Breast epithelium (tissue), 3 donors: ENCODE measurements around the gene PLEKHA6.

Experiments used
- POLR2A ChIP-seq: fragments of 450-650 bp; IDR thresholded peaks from one replicate; pipeline ENCODE4 v1.6.1; 2016; ENCODE audit warnings: antibody characterized with exemption, mild to moderate bottlenecking, moderate library complexity
- POLR2AphosphoS5 ChIP-seq, 3 donors: sonication (generic); formaldehyde crosslinking; IDR thresholded peaks; one replicate each; pipeline ENCODE4 v1.6.1; 2017; ENCODE audit warnings: antibody characterized with exemption in 3 of 3
- TF ChIP-seq, protein P1 (sequence below), 3 donors: fragments of 450-650 bp; IDR thresholded peaks; one replicate each; pipeline ENCODE4 v1.5.1; 2016 to 2017; ENCODE audit warnings: antibody characterized with exemption in 3 of 3, mild to moderate bottlenecking in 3 of 3, moderate library complexity in 3 of 3

- TF ChIP-seq, protein P1, sequence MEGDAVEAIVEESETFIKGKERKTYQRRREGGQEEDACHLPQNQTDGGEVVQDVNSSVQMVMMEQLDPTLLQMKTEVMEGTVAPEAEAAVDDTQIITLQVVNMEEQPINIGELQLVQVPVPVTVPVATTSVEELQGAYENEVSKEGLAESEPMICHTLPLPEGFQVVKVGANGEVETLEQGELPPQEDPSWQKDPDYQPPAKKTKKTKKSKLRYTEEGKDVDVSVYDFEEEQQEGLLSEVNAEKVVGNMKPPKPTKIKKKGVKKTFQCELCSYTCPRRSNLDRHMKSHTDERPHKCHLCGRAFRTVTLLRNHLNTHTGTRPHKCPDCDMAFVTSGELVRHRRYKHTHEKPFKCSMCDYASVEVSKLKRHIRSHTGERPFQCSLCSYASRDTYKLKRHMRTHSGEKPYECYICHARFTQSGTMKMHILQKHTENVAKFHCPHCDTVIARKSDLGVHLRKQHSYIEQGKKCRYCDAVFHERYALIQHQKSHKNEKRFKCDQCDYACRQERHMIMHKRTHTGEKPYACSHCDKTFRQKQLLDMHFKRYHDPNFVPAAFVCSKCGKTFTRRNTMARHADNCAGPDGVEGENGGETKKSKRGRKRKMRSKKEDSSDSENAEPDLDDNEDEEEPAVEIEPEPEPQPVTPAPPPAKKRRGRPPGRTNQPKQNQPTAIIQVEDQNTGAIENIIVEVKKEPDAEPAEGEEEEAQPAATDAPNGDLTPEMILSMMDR (IDR thresholded peaks at IDR 0.05) = no peak
- no peak for TF ChIP-seq POLR2A
- no peak for TF ChIP-seq POLR2AphosphoS5 (IDR thresholded peaks at IDR 0.05)
These were observed 23.2 kb downstream of the PLEKHA6 start for GRCh38 chr1:204336421-204337035.
